CD8-positive, alpha-beta memory T cell (primary cell): Measurements from ENCODE around the gene MFSD6L. TPM values are rescaled to one million over a fixed set of nuclear protein-coding genes. Genes with fewer than 3 reads are reported as not detected.

Experiments used
- CTCF ChIA-PET: fragments of 350-600 bp; sonication (Branson Sonifier 250); formaldehyde crosslinking; loops from one replicate; lab custom pipeline; 2021; ENCODE audit warnings: antibody characterized with exemption; lab: Charles Lee
- POLR2A ChIA-PET: fragments of 350-600 bp; sonication (Branson Sonifier 250); formaldehyde crosslinking; loops from one replicate; lab custom pipeline; 2021; ENCODE audit warnings: antibody characterized with exemption; lab: Charles Lee
- DNase-seq, 5 donors: peaks; one replicate each; pipeline versions ENCODE4 v3.0.0 to v3.0.0-alpha.2; 2020 to 2022; ENCODE audit warnings: mixed read lengths in 1 of 5
- H3K27ac ChIP-seq: one replicate; pipeline ENCODE4 v1.7.0; 2013; ENCODE audit warnings: low read depth, mild to moderate bottlenecking, low read length, moderate library complexity
- H3K27me3 ChIP-seq: 2 replicates; pipeline ENCODE4 v1.7.0; 2013; ENCODE audit warnings: low read length, mild to moderate bottlenecking; ENCODE audit not compliant: insufficient read depth, poor library complexity, severe bottlenecking
- H3K36me3 ChIP-seq: 2 replicates; pipeline ENCODE4 v1.7.0; 2013; ENCODE audit warnings: mild to moderate bottlenecking, low read length, moderate library complexity; ENCODE audit not compliant: insufficient read depth
- H3K4me1 ChIP-seq: 2 replicates; pipeline ENCODE4 v1.7.0; 2013; ENCODE audit warnings: mild to moderate bottlenecking, low read length, moderate library complexity; ENCODE audit not compliant: insufficient read depth
- H3K4me3 ChIP-seq: 2 replicates; pipeline ENCODE4 v1.7.0; 2013; ENCODE audit warnings: mild to moderate bottlenecking, low read length
- H3K9me3 ChIP-seq: 2 replicates; pipeline ENCODE4 v1.7.0; 2013; ENCODE audit warnings: mild to moderate bottlenecking, low read length
- H3K27ac Mint-ChIP-seq, 8 donors: one replicate each; pipeline ENCODE4 v1.8.0; 2020 to 2021; ENCODE audit warnings: mixed read lengths in 8 of 8, mild to moderate bottlenecking in 6 of 8, inconsistent platforms in 3 of 8, moderate library complexity in 3 of 8
- H3K27me3 Mint-ChIP-seq, 2 donors: one replicate each; pipeline ENCODE4 v1.8.0; 2020 to 2021; ENCODE audit warnings: mixed read lengths in 2 of 2, mild to moderate bottlenecking in 1 of 2, moderate library complexity in 1 of 2
- H3K36me3 Mint-ChIP-seq, 3 donors: one replicate each; pipeline ENCODE4 v1.8.0; 2020 to 2021; ENCODE audit warnings: mixed read lengths in 3 of 3, inconsistent platforms in 1 of 3, mild to moderate bottlenecking in 1 of 3
- H3K4me1 Mint-ChIP-seq, 3 donors: one replicate each; pipeline ENCODE4 v1.8.0; 2020 to 2021; ENCODE audit warnings: mixed read lengths in 3 of 3, inconsistent platforms in 1 of 3, mild to moderate bottlenecking in 1 of 3
- H3K4me3 Mint-ChIP-seq, 7 donors: one replicate each; pipeline ENCODE4 v1.8.0; 2020 to 2021; ENCODE audit warnings: mixed read lengths in 7 of 7, mild to moderate bottlenecking in 6 of 7, moderate library complexity in 4 of 7, inconsistent platforms in 2 of 7
- H3K9me3 Mint-ChIP-seq, 5 donors: one replicate each; pipeline ENCODE4 v1.8.0; 2020 to 2022; ENCODE audit warnings: mixed read lengths in 5 of 5, mild to moderate bottlenecking in 3 of 5, moderate library complexity in 2 of 5, inconsistent platforms in 1 of 5
- polyA plus RNA-seq: library from polyadenylated mRNA; unstranded; fragments of 300-500 nt; fragmentation: Illumina TruSeq; gene quantifications from one replicate; pipeline ENCODE4 v1.2.3, GENCODE V29; 2021
- total RNA-seq, 2 experiments: library from RNA; stranded (reverse); gene quantifications; one replicate each; pipeline ENCODE4 v1.2.3, GENCODE V29; 2021

Gene MFSD6L
- total and polyA plus RNA-seq, 3 experiments from 2014 or later: not detected

DNA sequence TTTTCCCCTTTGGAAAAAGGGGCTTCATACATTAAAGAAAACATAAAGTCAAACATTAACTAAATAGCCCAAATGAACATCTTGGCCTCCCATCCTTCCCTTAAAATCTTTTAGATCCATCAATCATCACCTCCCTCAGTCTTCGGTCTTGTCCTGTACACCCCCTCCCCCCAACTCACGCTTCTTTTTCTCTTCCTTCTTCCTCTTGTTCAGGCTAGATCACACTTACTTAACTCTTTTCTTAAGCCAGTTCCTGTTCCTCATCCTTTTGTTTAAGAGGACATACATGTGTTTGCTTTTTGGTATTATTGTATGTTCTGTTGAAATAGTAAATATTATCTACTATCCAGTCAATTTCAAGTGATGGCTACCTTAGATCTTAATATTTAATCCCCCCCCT, 5.5 kb downstream of the MFSD6L start:
- Histone ChIP-seq H3K4me3 (no peak overlapping the region), H3K9me3 (no peaks in the 10 kb centered on the region), H3K27me3 (no peaks in the 10 kb centered on the region), H3K4me1 (no peaks in the 10 kb centered on the region), H3K27ac (no peak overlapping the region), H3K36me3 (no peaks in the 10 kb centered on the region)
- DNase-seq: no peak
- Mint-ChIP-seq H3K27me3 (peaks cover 2 to 9% of the 10 kb centered on the region in 2 donors), H3K4me3 (no peak overlapping the region), H3K9me3 (peaks cover 2 to 9% (median 8%) of the 10 kb centered on the region in 5 donors), H3K27ac (no peak overlapping the region), H3K36me3 (peaks cover 0 to 6% (median 4%) of the 10 kb centered on the region in 3 donors), H3K4me1 (no peaks in the 10 kb centered on the region)
- POLR2A ChIA-PET: no interaction called here
- CTCF ChIA-PET: interaction anchor here (2.8 kb wide), 1 partner anchor 8 kb away, joined by 15 read pairs; no protein-coding TSS in a partner anchor

DNA sequence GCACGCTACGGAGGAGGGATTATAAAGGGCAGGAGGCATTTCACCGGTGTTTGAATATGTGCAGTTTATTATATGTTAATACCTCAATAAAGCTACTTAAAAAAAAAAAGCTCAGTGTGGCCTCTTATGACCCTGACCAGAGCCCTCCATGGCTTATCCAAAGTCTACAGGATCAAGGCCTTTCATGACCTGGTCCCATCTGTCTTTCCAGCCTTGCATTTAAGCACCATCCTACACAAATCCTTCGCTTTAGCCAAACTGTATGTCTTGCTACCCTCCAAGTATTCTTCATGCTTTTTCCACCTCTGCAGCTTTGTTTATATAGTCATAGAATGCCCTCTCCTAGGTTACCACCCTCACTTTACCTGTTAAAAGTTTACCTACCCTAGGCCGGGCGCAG, 6.5 kb downstream of the MFSD6L start:
- H3K9me3 ChIP-seq: no peaks in the 10 kb centered on the region
- ChIA-PET POLR2A (no interaction called here), CTCF (no interaction called here)
- Mint-ChIP-seq H3K4me3 (no peak overlapping the region), H3K27ac (no peak overlapping the region), H3K27me3 (peaks cover 2 to 9% of the 10 kb centered on the region in 2 donors), H3K36me3 (peaks cover 0 to 6% (median 4%) of the 10 kb centered on the region in 3 donors), H3K9me3 (peaks cover 2 to 9% (median 8%) of the 10 kb centered on the region in 5 donors), H3K4me1 (no peaks in the 10 kb centered on the region)
- no peak for DNase-seq
- H3K27me3 ChIP-seq: no peaks in the 10 kb centered on the region
- H3K4me1 ChIP-seq: no peaks in the 10 kb centered on the region
- H3K36me3 ChIP-seq: no peaks in the 10 kb centered on the region
- H3K4me3 ChIP-seq: no peak overlapping the region
- H3K27ac ChIP-seq: no peak overlapping the region

DNA sequence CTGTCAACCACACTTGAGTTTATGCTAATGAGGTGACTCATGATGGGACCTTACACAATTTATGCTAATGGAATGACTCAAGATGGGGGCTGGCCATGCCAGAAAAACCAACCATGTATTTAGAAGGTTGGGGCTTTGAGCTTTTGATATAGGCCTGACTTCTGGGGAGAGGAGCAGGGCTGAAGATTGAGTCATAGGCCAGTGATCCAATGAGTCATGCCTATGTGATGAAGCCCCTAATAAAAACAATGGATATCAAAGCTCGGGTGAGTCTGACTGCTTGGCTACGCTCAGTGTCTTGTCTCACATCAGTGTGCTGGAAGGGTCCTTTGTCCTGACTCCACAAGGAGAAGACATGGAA, 7.3 kb downstream of the MFSD6L start:
- ChIA-PET POLR2A (no interaction called here), CTCF (no interaction called here)
- no peaks in the 10 kb centered on the region for H3K27me3 ChIP-seq
- peaks cover 2 to 9% (median 8%) of the 10 kb centered on the region in 5 donors for H3K9me3 Mint-ChIP-seq
- no peak overlapping the region for H3K27ac Mint-ChIP-seq
- H3K27me3 Mint-ChIP-seq: peaks cover 2 to 9% of the 10 kb centered on the region in 2 donors
- no peak overlapping the region for H3K4me3 Mint-ChIP-seq
- H3K9me3 ChIP-seq: no peaks in the 10 kb centered on the region
- H3K36me3 ChIP-seq: no peaks in the 10 kb centered on the region
- no peaks in the 10 kb centered on the region for H3K4me1 Mint-ChIP-seq
- DNase-seq: no peak
- no peaks in the 10 kb centered on the region for H3K4me1 ChIP-seq
- no peak overlapping the region for H3K27ac ChIP-seq
- H3K36me3 Mint-ChIP-seq: peaks cover 0 to 6% (median 4%) of the 10 kb centered on the region in 3 donors
- no peak overlapping the region for H3K4me3 ChIP-seq

DNA sequence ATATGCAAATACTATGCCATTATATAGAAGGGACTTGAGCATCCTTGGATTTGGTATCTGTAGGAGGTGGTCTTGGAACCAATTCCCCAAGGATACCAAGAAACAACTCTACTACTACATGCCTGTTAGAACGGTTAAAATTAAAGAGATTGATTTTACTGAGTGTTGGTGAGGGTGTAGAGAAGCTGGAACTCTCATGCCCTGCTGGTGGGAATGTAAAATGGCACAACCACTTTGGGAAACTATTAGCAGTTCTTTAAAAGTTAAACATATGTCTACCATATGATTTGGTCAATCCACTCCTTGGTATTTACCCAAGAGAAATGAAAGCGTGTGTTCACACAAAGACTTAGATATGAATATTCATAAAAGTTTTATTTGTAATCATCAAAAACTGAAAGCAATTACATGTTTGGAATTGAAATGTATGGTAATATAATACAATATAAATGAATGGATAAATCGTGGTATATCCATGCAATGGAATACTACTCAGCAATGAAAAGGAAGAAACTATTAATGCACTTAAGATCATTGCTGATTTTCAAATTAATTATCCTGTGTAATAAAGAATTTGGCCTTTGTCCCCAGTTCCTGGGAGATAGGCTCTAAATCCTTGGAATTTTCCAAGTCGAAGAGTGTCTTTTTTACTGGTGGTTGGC, 7.8 kb downstream of the MFSD6L start:
- DNase-seq: no peak
- Histone ChIP-seq H3K27me3 (no peaks in the 10 kb centered on the region), H3K36me3 (no peaks in the 10 kb centered on the region), H3K4me3 (no peak overlapping the region), H3K4me1 (no peaks in the 10 kb centered on the region), H3K9me3 (no peaks in the 10 kb centered on the region), H3K27ac (no peak overlapping the region)
- peaks cover 0 to 6% (median 4%) of the 10 kb centered on the region in 3 donors for H3K36me3 Mint-ChIP-seq
- peaks cover 2 to 9% of the 10 kb centered on the region in 2 donors for H3K27me3 Mint-ChIP-seq
- CTCF ChIA-PET: no interaction called here
- no peaks in the 10 kb centered on the region for H3K4me1 Mint-ChIP-seq
- H3K9me3 Mint-ChIP-seq: peaks cover 2 to 9% (median 8%) of the 10 kb centered on the region in 5 donors
- POLR2A ChIA-PET: no interaction called here
- peak overlapping the region in 1 of 7 donors; percentile 13 for H3K4me3 Mint-ChIP-seq
- no peak overlapping the region for H3K27ac Mint-ChIP-seq

DNA sequence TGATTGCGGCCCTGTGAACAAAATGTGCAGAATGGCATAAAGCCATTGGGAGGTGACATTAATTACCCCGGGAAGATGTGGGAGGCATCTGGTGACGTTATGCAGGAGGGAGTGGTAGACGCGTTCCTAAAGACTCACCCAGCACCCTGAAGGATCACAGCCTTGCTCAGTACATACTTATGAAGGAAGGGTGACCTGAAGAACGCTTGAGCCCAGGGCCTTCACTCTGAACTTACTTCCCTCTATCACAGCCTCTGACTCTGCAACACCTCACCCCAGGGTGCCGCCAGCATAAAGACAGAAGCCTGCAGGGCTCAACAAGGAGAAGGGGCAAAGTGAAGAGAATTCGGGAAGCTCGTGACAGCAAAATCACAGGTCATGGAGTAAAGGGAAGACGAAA, 9.4 kb downstream of the MFSD6L start:
- Mint-ChIP-seq H3K27ac (no peak overlapping the region), H3K4me1 (peaks cover 0 to 2% (median 0%) of the 10 kb centered on the region in 3 donors), H3K4me3 (no peak overlapping the region), H3K27me3 (peaks cover 2 to 5% of the 10 kb centered on the region in 2 donors), H3K9me3 (peaks cover 2 to 9% (median 8%) of the 10 kb centered on the region in 5 donors), H3K36me3 (peaks cover 0 to 6% (median 4%) of the 10 kb centered on the region in 3 donors)
- Histone ChIP-seq H3K4me3 (no peak overlapping the region), H3K9me3 (no peaks in the 10 kb centered on the region), H3K4me1 (no peaks in the 10 kb centered on the region), H3K27ac (no peak overlapping the region), H3K27me3 (no peaks in the 10 kb centered on the region), H3K36me3 (no peaks in the 10 kb centered on the region)
- ChIA-PET POLR2A (no interaction called here), CTCF (no interaction called here)
- no peak for DNase-seq

DNA sequence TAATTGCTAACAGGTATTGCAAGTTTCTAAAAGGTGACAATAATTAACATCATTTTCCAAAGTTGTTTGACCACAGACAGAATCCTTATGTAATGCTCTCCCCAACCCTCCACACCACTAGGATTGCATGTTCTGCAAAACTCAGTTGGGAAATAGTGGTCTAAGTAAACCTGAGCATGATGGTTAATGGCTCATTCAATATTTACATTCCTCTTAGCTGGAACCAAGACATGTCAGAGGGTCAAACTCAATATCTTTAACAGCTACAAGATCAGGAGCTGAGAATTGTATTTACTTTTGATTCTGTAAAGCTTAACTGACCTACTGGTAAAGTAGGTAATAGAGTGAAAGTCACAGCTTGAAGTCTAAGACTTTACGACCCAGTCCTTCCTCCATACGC, 10.2 kb downstream of the MFSD6L start:
- H3K4me3 Mint-ChIP-seq: no peak overlapping the region
- Histone ChIP-seq H3K36me3 (no peaks in the 10 kb centered on the region), H3K9me3 (no peaks in the 10 kb centered on the region), H3K4me1 (no peaks in the 10 kb centered on the region), H3K4me3 (no peak overlapping the region), H3K27ac (no peak overlapping the region), H3K27me3 (no peaks in the 10 kb centered on the region)
- no peak for DNase-seq
- H3K36me3 Mint-ChIP-seq: peaks cover 0 to 6% (median 4%) of the 10 kb centered on the region in 3 donors
- ChIA-PET CTCF (no interaction called here), POLR2A (no interaction called here)
- H3K27ac Mint-ChIP-seq: no peak overlapping the region
- H3K27me3 Mint-ChIP-seq: peaks cover 2 to 5% of the 10 kb centered on the region in 2 donors
- H3K4me1 Mint-ChIP-seq: peaks cover 0 to 2% (median 0%) of the 10 kb centered on the region in 3 donors
- peaks cover 2 to 9% (median 8%) of the 10 kb centered on the region in 5 donors for H3K9me3 Mint-ChIP-seq

DNA sequence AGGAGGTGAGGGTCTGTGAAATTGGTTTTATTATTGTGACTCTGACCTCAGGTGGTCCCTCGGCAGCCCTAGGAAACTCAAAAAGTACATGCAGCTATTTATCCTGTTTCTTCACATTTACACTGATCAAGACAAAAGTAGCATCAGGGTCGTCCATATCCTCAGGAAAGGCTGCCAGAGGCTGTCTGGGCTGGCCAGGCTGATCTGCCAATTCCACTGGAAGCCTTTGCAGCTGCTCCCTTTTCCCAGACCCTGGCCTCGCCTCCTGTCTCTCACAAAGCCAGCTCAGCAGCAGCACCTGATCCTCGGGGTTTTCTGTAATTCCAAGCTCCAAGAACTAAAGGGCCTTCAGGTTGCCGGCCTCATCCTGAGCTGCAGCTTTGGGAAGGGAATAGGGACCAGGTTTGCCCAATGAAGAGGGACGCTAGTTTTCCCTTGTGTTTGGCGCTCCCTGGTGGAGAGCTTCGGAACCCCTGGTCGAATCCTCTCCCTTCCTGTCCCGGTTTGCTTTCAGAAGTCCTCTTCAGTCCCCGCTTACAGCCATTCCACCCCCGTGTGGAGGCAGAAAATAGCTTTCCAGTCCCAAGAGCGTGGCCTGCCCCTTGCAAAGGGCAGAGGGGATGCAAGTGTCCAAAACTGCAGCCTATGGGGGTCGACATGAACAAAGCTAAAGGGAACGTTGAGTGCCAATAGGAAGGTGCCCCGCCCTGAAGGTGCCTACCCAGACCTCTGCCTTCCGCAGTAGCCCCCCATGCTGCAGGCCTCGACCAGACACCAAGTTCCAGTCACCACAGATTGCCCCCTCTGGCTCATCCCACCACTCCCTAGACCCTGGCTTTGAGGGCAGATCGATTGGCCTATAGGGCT, 13.4 kb downstream of the MFSD6L start:
- Histone ChIP-seq H3K9me3 (no peaks in the 10 kb centered on the region), H3K4me1 (no peaks in the 10 kb centered on the region), H3K27ac (no peak overlapping the region), H3K4me3 (no peak overlapping the region), H3K36me3 (no peaks in the 10 kb centered on the region), H3K27me3 (no peaks in the 10 kb centered on the region)
- H3K27ac Mint-ChIP-seq: no peak overlapping the region
- no peaks in the 10 kb centered on the region for H3K36me3 Mint-ChIP-seq
- ChIA-PET CTCF (interaction anchor here (0.9 to 2.8 kb wide), 13 partner anchors 9 to 402 kb away, joined by 3 to 15 read pairs (median 4); partner anchors contain the start of gene MFSD6L), POLR2A (no interaction called here)
- H3K27me3 Mint-ChIP-seq: peaks cover 0 to 2% of the 10 kb centered on the region in 2 donors
- H3K9me3 Mint-ChIP-seq: no peaks in the 10 kb centered on the region
- H3K4me1 Mint-ChIP-seq: peaks cover 0 to 2% (median 0%) of the 10 kb centered on the region in 3 donors
- DNase-seq: peak; percentile 19 to 59 (median 46)
- H3K4me3 Mint-ChIP-seq: no peak overlapping the region

DNA sequence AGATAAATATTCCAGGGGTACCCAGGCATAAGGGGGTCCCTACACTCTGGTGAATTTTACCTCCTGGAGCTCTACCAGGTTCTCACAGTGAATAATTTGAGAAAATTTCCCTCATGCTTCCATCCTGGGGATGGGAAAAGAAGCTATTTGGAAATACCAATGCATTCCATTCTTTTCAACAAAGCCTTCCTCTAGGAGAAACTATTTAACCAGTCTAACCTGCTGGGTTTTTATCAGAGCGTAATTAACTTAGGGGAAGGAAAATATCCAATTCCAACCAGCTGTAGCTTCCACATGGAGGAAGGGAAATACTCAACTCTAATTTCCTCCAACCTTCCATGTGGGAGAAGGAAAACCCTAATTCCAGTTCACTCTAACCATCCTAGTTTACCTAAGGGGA, 17.0 kb downstream of the MFSD6L start:
- no peaks in the 10 kb centered on the region for H3K27me3 ChIP-seq
- Mint-ChIP-seq H3K36me3 (peaks cover 0 to 3% (median under 1%) of the 10 kb centered on the region in 3 donors), H3K27me3 (peaks cover 3% of the 10 kb centered on the region in 2 donors), H3K4me1 (peaks cover 0 to 2% (median 0%) of the 10 kb centered on the region in 3 donors), H3K9me3 (no peaks in the 10 kb centered on the region), H3K27ac (no peak overlapping the region), H3K4me3 (no peak overlapping the region)
- POLR2A ChIA-PET: no interaction called here
- no peaks in the 10 kb centered on the region for H3K9me3 ChIP-seq
- CTCF ChIA-PET: interaction anchor here (1.0 to 1.5 kb wide), 2 partner anchors 11 to 216 kb away, joined by 4 read pairs; no protein-coding TSS in a partner anchor
- H3K4me3 ChIP-seq: no peak overlapping the region
- no peaks in the 10 kb centered on the region for H3K36me3 ChIP-seq
- no peaks in the 10 kb centered on the region for H3K4me1 ChIP-seq
- H3K27ac ChIP-seq: no peak overlapping the region
- no peak for DNase-seq
